CD4-positive, alpha-beta T cell treated with Interleukin-21 for 1 hour (primary cell): ENCODE measurements around the gene NRGN.
"Not testable (repeated sequence)": the region's sequence is repeated elsewhere in the genome, so short reads cannot be mapped to it uniquely, and the experiment has no call there.

Experiments
- DNase-seq: peaks from one replicate; pipeline ENCODE4 v3.0.0-alpha.2; 2020

The NRGN gene

GRCh38 chr11:124759266-124760204 is 19.8 kb downstream of the NRGN start:
- no peak for DNase-seq

GRCh38 chr11:124760205-124760652 is 20.5 kb downstream of the NRGN start:
- DNase-seq = no peak

GRCh38 chr11:124760806-124761205 is 21.1 kb downstream of the NRGN start:
- no peak for DNase-seq

- DNase-seq = no peak
Observed at GRCh38 chr11:124761301-124762104, 21.8 kb downstream of the NRGN start.

GRCh38 chr11:124762105-124762623 is 22.4 kb downstream of the NRGN start, which contains the start of gene ESAM:
TSS of gene ESAM (minus strand) at chr11:124762290. CDS start at chr11:124762154, 136 bp downstream.
- peak; percentile 74 for DNase-seq

- DNase-seq = no peak
Observed at GRCh38 chr11:124762624-124763155, 22.9 kb downstream of the NRGN start.

GRCh38 chr11:124763156-124763947 is 23.6 kb downstream of the NRGN start:
- peak; percentile 85 for DNase-seq

GRCh38 chr11:124766156-124766555 is 26.4 kb downstream of the NRGN start:
- DNase-seq = no peak

- DNase-seq = no peak
Observed at GRCh38 chr11:124768914-124769313, 29.2 kb downstream of the NRGN start.

- DNase-seq = no peak
Observed at GRCh38 chr11:124769806-124770774, 30.3 kb downstream of the NRGN start.

- not testable (repeated sequence) for DNase-seq
Observed at GRCh38 chr11:124770959-124771358, 31.2 kb downstream of the NRGN start.

GRCh38 chr11:124776865-124777645 is 37.3 kb downstream of the NRGN start:
- no peak for DNase-seq

GRCh38 chr11:124778281-124778680 is 38.5 kb downstream of the NRGN start:
- no peak for DNase-seq

- DNase-seq = no peak
Observed at GRCh38 chr11:124779568-124779967, 39.8 kb downstream of the NRGN start.

GRCh38 chr11:124783002-124783401 is 43.3 kb downstream of the NRGN start:
- no peak for DNase-seq

- DNase-seq = no peak
Observed at GRCh38 chr11:124784051-124784450, 44.3 kb downstream of the NRGN start.

- DNase-seq = no peak
Observed at GRCh38 chr11:124788521-124788920, 48.8 kb downstream of the NRGN start.

GRCh38 chr11:124791626-124792341 is 52.0 kb downstream of the NRGN start:
- no peak for DNase-seq
